HG03460 (cell line): ENCODE results near the gene HECW1.

Source experiments
- ATAC-seq: cut with Tn5 transposase; IDR thresholded peaks from one replicate; pipeline ENCODE4 v1.9.1; 2021; ENCODE audit not compliant: unreplicated experiment

HECW1 gene

GRCh38 chr7:43142703-43143102 lies 30.3 kb downstream of the HECW1 start:
- no peak for ATAC-seq

- no peak for ATAC-seq
Measured at GRCh38 chr7:43143918-43144589, 31.6 kb downstream of the HECW1 start.

- no peak for ATAC-seq
Measured at GRCh38 chr7:43148161-43148731, 35.8 kb downstream of the HECW1 start.

GRCh38 chr7:43151076-43151475 lies 38.6 kb downstream of the HECW1 start:
- ATAC-seq = no peak

- no peak for ATAC-seq
Measured at GRCh38 chr7:43152696-43153095, 40.2 kb downstream of the HECW1 start.

- no peak for ATAC-seq
Measured at GRCh38 chr7:43155636-43156035, 43.2 kb downstream of the HECW1 start.

- no peak for ATAC-seq
Measured at GRCh38 chr7:43163885-43164284, 51.4 kb downstream of the HECW1 start.

- ATAC-seq = peak; percentile 95
Measured at GRCh38 chr7:43164757-43165156, 52.3 kb downstream of the HECW1 start.

- no peak for ATAC-seq
Measured at GRCh38 chr7:43166686-43167085, 54.2 kb downstream of the HECW1 start.

GRCh38 chr7:43169076-43169475 lies 56.6 kb downstream of the HECW1 start:
- ATAC-seq = no peak

GRCh38 chr7:43170571-43170970 lies 58.1 kb downstream of the HECW1 start:
- ATAC-seq = no peak

- ATAC-seq = no peak
Measured at GRCh38 chr7:43175570-43176200, 63.2 kb downstream of the HECW1 start.

GRCh38 chr7:43179393-43179792 lies 66.9 kb downstream of the HECW1 start:
- no peak for ATAC-seq

GRCh38 chr7:43192806-43193460 lies 80.5 kb downstream of the HECW1 start:
- no peak for ATAC-seq

- no peak for ATAC-seq
Measured at GRCh38 chr7:43193893-43194292, 81.4 kb downstream of the HECW1 start.

- no peak for ATAC-seq
Measured at GRCh38 chr7:43195256-43195655, 82.8 kb downstream of the HECW1 start.

- no peak for ATAC-seq
Measured at GRCh38 chr7:43195768-43196167, 83.3 kb downstream of the HECW1 start.

GRCh38 chr7:43196379-43196778 lies 83.9 kb downstream of the HECW1 start:
- no peak for ATAC-seq

- ATAC-seq = no peak
Measured at GRCh38 chr7:43198016-43198415, 85.6 kb downstream of the HECW1 start.

GRCh38 chr7:43198599-43199090 lies 86.2 kb downstream of the HECW1 start:
- ATAC-seq = no peak

GRCh38 chr7:43199371-43200160 lies 87.1 kb downstream of the HECW1 start:
- ATAC-seq = no peak
